Fibroblast of villous mesenchyme (primary cell): ENCODE results near the gene DDX5. TPM values are rescaled to one million over a fixed set of nuclear protein-coding genes. Genes with fewer than 3 reads are reported as not detected.

ENCODE experiments used
- DNase-seq: peaks from one replicate; pipeline ENCODE4 v3.0.0-alpha.2; 2010; ENCODE audit warnings: low read depth
- H3K4me3 ChIP-seq: 2 replicates; pipeline ENCODE4 v1.5.1; 2011; ENCODE audit warnings: low read depth, mild to moderate bottlenecking, low read length
- total RNA-seq: library from RNA; depleted of rRNA; stranded (reverse); fragments of >200 nt; gene quantifications from 2 replicates; pipeline ENCODE4 v1.2.3, GENCODE V29; 2012
- TF ChIP-seq, protein P1 (sequence below): IDR thresholded peaks from 2 replicates; pipeline ENCODE4 v1.5.1; 2012; ENCODE audit warnings: low read depth, mild to moderate bottlenecking, low read length; ENCODE audit not compliant: insufficient read depth

The DDX5 gene
- total RNA-seq, 1 donor: 361 TPM

DNA sequence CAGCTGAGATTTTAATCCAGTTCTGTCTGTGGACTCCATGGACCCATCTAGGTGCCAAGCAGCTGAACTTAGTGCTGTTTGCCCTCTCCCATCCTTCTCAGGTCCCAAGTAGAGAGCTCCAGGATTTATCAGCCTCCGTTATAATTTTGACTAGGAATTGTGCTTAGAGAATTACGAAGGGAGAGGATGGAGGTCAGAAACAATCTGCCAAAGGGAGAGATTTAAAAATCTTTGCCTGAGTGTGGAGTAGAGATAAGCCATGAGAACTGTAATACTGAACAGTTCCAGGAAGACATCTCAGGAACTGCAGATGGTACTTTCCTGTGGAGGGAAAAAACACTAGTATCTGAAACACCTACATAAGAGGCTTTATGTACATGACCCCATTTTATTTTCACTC, 27.7 kb upstream of the DDX5 start:
- H3K4me3 ChIP-seq: no peak overlapping the region
- DNase-seq: no peak
- TF ChIP-seq, protein P1, sequence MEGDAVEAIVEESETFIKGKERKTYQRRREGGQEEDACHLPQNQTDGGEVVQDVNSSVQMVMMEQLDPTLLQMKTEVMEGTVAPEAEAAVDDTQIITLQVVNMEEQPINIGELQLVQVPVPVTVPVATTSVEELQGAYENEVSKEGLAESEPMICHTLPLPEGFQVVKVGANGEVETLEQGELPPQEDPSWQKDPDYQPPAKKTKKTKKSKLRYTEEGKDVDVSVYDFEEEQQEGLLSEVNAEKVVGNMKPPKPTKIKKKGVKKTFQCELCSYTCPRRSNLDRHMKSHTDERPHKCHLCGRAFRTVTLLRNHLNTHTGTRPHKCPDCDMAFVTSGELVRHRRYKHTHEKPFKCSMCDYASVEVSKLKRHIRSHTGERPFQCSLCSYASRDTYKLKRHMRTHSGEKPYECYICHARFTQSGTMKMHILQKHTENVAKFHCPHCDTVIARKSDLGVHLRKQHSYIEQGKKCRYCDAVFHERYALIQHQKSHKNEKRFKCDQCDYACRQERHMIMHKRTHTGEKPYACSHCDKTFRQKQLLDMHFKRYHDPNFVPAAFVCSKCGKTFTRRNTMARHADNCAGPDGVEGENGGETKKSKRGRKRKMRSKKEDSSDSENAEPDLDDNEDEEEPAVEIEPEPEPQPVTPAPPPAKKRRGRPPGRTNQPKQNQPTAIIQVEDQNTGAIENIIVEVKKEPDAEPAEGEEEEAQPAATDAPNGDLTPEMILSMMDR: no peak

DNA sequence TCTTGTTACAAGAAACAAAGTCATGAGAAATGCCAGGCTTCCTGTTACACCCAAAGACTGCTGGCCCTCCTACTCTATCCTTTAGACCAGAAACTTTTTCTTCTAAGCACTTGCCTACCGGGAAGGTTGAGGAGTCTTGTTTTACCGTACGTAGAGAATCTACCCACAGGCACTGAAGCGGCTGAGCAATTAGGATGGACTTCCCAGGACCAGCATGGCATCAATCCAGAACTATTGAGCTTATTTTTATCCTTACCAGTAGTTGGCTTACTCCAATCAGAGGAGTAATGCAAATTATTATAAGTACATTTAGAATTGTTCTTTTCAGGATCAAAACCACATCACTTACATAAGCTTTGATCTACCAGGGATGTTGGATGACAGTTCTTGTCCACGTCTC, 26.3 kb upstream of the DDX5 start:
- DNase-seq: no peak
- H3K4me3 ChIP-seq: no peak overlapping the region
- TF ChIP-seq, protein P1: no peak

GRCh38 chr17:64531955-64532371, 25.9 kb upstream of the DDX5 start:
- H3K4me3 ChIP-seq: no peak overlapping the region
- no peak for DNase-seq
- TF ChIP-seq, protein P1: no peak

GRCh38 chr17:64529221-64529620, 23.1 kb upstream of the DDX5 start:
- no peak overlapping the region for H3K4me3 ChIP-seq
- TF ChIP-seq, protein P1: no peak
- no peak for DNase-seq

- DNase-seq: no peak
Observed at GRCh38 chr17:64527914-64528313, 21.8 kb upstream of the DDX5 start.

DNA sequence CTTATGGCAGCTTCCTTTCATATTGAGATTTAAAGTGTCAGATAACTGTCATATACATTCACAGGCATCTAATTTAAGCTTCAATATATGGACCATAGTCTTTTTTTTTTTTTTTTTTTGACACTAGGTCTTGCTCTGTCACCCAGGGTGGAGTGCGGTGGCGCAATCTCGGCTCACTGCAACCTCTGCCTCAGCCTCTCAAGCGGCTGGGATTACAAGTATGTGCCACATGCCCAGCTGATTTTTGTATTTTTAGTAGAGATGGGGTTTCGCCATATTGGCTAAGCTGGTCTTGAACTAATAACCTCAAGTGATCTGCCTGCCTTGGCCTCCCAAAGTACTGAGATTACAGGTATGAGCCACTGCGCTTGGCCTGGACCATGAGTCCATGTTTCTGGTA, 14.3 kb upstream of the DDX5 start:
- H3K4me3 ChIP-seq: no peak overlapping the region
- no peak for DNase-seq
- TF ChIP-seq, protein P1: no peak

More at GRCh38 chr17:64527914-64528313, 21.8 kb upstream of the DDX5 start:
- TF ChIP-seq, protein P1: no peak
- no peak overlapping the region for H3K4me3 ChIP-seq

DNA sequence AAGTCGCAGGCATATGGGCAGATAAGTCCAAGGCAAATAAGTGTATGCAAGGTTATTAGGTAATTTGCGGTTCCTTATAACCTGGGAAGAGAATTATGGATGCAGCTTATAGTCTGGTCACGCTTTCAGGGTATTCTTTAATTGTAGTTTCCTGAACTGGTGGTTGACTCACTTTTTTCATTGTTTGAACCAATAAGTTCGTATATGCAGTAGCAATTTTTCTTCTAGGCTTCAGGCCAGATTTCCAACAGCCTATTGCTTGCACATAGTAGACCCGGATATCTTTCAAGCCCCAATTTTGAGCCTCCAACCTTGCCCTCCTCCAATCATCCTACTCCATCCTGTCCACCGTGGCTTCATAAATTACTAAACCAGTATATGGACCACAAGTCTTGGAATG, 13.5 kb upstream of the DDX5 start:
- no peak for DNase-seq
- TF ChIP-seq, protein P1: no peak
- H3K4me3 ChIP-seq: no peak overlapping the region
